Activated naive CD4-positive, alpha-beta T cell treated with anti-CD3 and anti-CD28 coated beads, Interleukin-2, amount 50 U/mL, for 72 hours (primary cell): ENCODE data around the gene RAD51B. TPM values are rescaled to one million over a fixed set of nuclear protein-coding genes. Genes with fewer than 3 reads are reported as not detected.
"Not testable (repeated sequence)": the region's sequence is repeated elsewhere in the genome, so short reads cannot be mapped to it uniquely, and the experiment has no call there.

ENCODE experiments used
- ATAC-seq, 2 donors: fragments of 150-1000 bp; cut with Tn5 transposase; 2 replicates each; pipeline ENCODE4 v1.10.0; 2021; ENCODE audit warnings: mild to moderate bottlenecking in 2 of 2, moderate library complexity in 2 of 2
- DNase-seq, 2 donors: peaks; one replicate each; pipeline ENCODE4 v3.0.0; 2021 to 2022; ENCODE audit warnings: low spot score in 2 of 2
- H3K27ac Mint-ChIP-seq, 2 donors: one replicate each; pipeline ENCODE4 v1.8.0; 2022; ENCODE audit warnings: mild to moderate bottlenecking in 2 of 2, mixed read lengths in 2 of 2
- H3K36me3 Mint-ChIP-seq, 2 donors: one replicate each; pipeline ENCODE4 v1.8.0; 2022; ENCODE audit warnings: mixed read lengths in 2 of 2
- H3K9me3 Mint-ChIP-seq, 2 donors: one replicate each; pipeline ENCODE4 v1.8.0; 2022; ENCODE audit warnings: mixed read lengths in 2 of 2
- total RNA-seq, 2 donors: library from RNA; stranded (reverse); gene quantifications; one replicate each; pipeline ENCODE4 v1.2.3, GENCODE V29; 2022

RAD51B gene
- total RNA-seq, 2 donors from 2014 or later: 36.5 to 53.0 TPM

GRCh38 chr14:67975470-67975869 is 155.9 kb downstream of the RAD51B start:
- H3K9me3 Mint-ChIP-seq: no peaks in the 10 kb centered on the region
- no peak overlapping the region for H3K27ac Mint-ChIP-seq
- DNase-seq (no peak), ATAC-seq (no peak)
- H3K36me3 Mint-ChIP-seq: no peaks in the 10 kb centered on the region

- ATAC-seq (no peak), DNase-seq (no peak)
- Mint-ChIP-seq H3K36me3 (no peaks in the 10 kb centered on the region), H3K9me3 (no peaks in the 10 kb centered on the region), H3K27ac (no peak overlapping the region)
Observed at GRCh38 chr14:67977434-67978034, 158.0 kb downstream of the RAD51B start.

GRCh38 chr14:67978749-67979148 is 159.2 kb downstream of the RAD51B start:
- no peak overlapping the region for H3K27ac Mint-ChIP-seq
- ATAC-seq: no peak

GRCh38 chr14:67982711-67983608 is 163.4 kb downstream of the RAD51B start:
- no peak overlapping the region for H3K27ac Mint-ChIP-seq
- no peaks in the 10 kb centered on the region for H3K9me3 Mint-ChIP-seq
- ATAC-seq: no peak
- no peak for DNase-seq
- H3K36me3 Mint-ChIP-seq: no peaks in the 10 kb centered on the region

More at GRCh38 chr14:67978749-67979148, 159.2 kb downstream of the RAD51B start:
- no peaks in the 10 kb centered on the region for H3K9me3 Mint-ChIP-seq
- no peaks in the 10 kb centered on the region for H3K36me3 Mint-ChIP-seq
- DNase-seq: no peak

- no peak overlapping the region for H3K27ac Mint-ChIP-seq
- H3K9me3 Mint-ChIP-seq: no peaks in the 10 kb centered on the region
- ATAC-seq (peak in 1 of 2 donors; percentile 83), DNase-seq (no peak)
- no peaks in the 10 kb centered on the region for H3K36me3 Mint-ChIP-seq
Observed at GRCh38 chr14:67984274-67984673, 164.7 kb downstream of the RAD51B start.

GRCh38 chr14:67986131-67986841 is 166.7 kb downstream of the RAD51B start:
- H3K36me3 Mint-ChIP-seq: no peaks in the 10 kb centered on the region
- no peak overlapping the region for H3K27ac Mint-ChIP-seq
- DNase-seq: no peak
- H3K9me3 Mint-ChIP-seq: no peaks in the 10 kb centered on the region
- ATAC-seq: no peak

- H3K27ac Mint-ChIP-seq: no peak overlapping the region
- no peaks in the 10 kb centered on the region for H3K36me3 Mint-ChIP-seq
- DNase-seq (no peak), ATAC-seq (no peak)
- no peaks in the 10 kb centered on the region for H3K9me3 Mint-ChIP-seq
Observed at GRCh38 chr14:67987606-67988005, 168.0 kb downstream of the RAD51B start.

- H3K27ac Mint-ChIP-seq, H3K9me3 Mint-ChIP-seq, ATAC-seq: not testable (repeated sequence)
Observed at GRCh38 chr14:67988210-67988609, 168.6 kb downstream of the RAD51B start.

GRCh38 chr14:67990576-67990975 is 171.0 kb downstream of the RAD51B start:
- ATAC-seq: no peak
- no peak for DNase-seq
- Mint-ChIP-seq H3K36me3 (no peaks in the 10 kb centered on the region), H3K27ac (no peak overlapping the region), H3K9me3 (no peaks in the 10 kb centered on the region)

More at GRCh38 chr14:67988210-67988609, 168.6 kb downstream of the RAD51B start:
- not testable (repeated sequence) for H3K36me3 Mint-ChIP-seq, DNase-seq

GRCh38 chr14:67994531-67994930 is 175.0 kb downstream of the RAD51B start:
- Mint-ChIP-seq H3K36me3 (no peaks in the 10 kb centered on the region), H3K9me3 (no peaks in the 10 kb centered on the region), H3K27ac (no peak overlapping the region)
- ATAC-seq (no peak), DNase-seq (no peak)

- no peak for DNase-seq
- ATAC-seq: no peak
- Mint-ChIP-seq H3K27ac (no peak overlapping the region), H3K9me3 (no peaks in the 10 kb centered on the region), H3K36me3 (no peaks in the 10 kb centered on the region)
Observed at GRCh38 chr14:67996235-67996634, 176.7 kb downstream of the RAD51B start.

GRCh38 chr14:67998834-67999233 is 179.3 kb downstream of the RAD51B start:
- DNase-seq (no peak), ATAC-seq (no peak)
- Mint-ChIP-seq H3K27ac (no peak overlapping the region), H3K9me3 (no peaks in the 10 kb centered on the region), H3K36me3 (peaks cover 5 to 10% of the 10 kb centered on the region in 2 donors)

- DNase-seq (no peak), ATAC-seq (no peak)
- no peaks in the 10 kb centered on the region for H3K9me3 Mint-ChIP-seq
- peaks cover 5 to 10% of the 10 kb centered on the region in 2 donors for H3K36me3 Mint-ChIP-seq
- H3K27ac Mint-ChIP-seq: no peak overlapping the region
Observed at GRCh38 chr14:67999290-67999689, 179.7 kb downstream of the RAD51B start.

GRCh38 chr14:67999705-68000384 is 180.3 kb downstream of the RAD51B start:
- ATAC-seq (no peak), DNase-seq (no peak)
- Mint-ChIP-seq H3K36me3 (peaks cover 5 to 10% of the 10 kb centered on the region in 2 donors), H3K9me3 (no peaks in the 10 kb centered on the region), H3K27ac (no peak overlapping the region)

- DNase-seq (no peak), ATAC-seq (no peak)
- peaks cover 5 to 10% of the 10 kb centered on the region in 2 donors for H3K36me3 Mint-ChIP-seq
- H3K27ac Mint-ChIP-seq: no peak overlapping the region
- no peaks in the 10 kb centered on the region for H3K9me3 Mint-ChIP-seq
Observed at GRCh38 chr14:68000511-68000910, 180.9 kb downstream of the RAD51B start.

GRCh38 chr14:68008491-68008890 is 188.9 kb downstream of the RAD51B start:
- ATAC-seq (no peak), DNase-seq (no peak)
- Mint-ChIP-seq H3K9me3 (no peaks in the 10 kb centered on the region), H3K36me3 (no peaks in the 10 kb centered on the region), H3K27ac (no peak overlapping the region)
